Stimulated activated CD8-positive, alpha-beta memory T cell treated with anti-CD3 and anti-CD28 coated beads, Interleukin-4, amount 100 ng/mL, for 1 hour (primary cell): ENCODE data around the gene SYPL1.

Source experiments
- DNase-seq, 2 donors: peaks; one replicate each; pipeline ENCODE4 v3.0.0-alpha.2; 2020; ENCODE audit warnings: low read depth in 2 of 2, low spot score in 1 of 2

Gene SYPL1

GRCh38 chr7:106053109-106053508 lies 59.0 kb downstream of the SYPL1 start:
- no peak for DNase-seq

DNA sequence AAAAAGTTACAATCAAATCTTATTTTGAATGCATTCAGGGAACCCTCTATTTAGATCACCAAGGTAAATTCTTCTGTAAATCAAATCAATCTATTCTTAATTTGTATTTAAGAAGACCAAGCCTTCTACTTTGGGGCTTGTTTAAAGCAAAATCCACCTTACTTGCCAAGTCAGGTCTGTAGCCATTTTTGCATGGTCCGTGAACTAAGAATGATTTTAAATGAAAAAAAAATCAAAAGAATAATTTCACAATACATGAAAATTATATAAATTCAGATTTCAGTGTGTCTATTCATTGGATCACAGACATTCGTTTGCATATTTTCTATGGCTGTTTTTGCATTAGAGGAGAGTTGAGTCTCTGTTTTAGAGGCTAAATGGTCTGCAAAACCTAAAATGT lies 59.4 kb downstream of the SYPL1 start:
- DNase-seq = no peak

DNA sequence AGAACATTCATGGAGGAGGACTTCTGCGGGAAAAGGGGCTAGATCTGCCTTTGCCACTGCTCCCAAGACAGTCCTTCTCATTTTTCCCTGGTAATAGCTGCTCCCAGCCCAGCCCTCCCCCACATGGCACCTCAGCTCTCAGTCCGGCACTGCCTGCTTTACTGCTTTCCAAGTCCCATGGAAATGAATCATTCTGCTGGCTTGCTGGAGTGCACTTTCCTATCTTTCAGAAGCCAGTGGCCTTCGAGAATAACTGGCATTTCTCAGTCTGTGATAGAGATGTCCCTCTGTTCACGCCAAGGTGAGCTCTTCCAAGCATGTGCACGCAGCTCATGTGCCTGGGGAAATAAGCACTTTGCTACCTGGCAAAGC lies 61.4 kb downstream of the SYPL1 start:
- DNase-seq = no peak

- no peak for DNase-seq
Measured at GRCh38 chr7:106050002-106050745, 61.9 kb downstream of the SYPL1 start.

GRCh38 chr7:106049139-106049752 lies 62.9 kb downstream of the SYPL1 start:
- no peak for DNase-seq

GRCh38 chr7:106048706-106049020 lies 63.4 kb downstream of the SYPL1 start:
- no peak for DNase-seq

- no peak for DNase-seq
Measured at GRCh38 chr7:106047818-106048705, 64.0 kb downstream of the SYPL1 start.

GRCh38 chr7:106047184-106047583 lies 64.9 kb downstream of the SYPL1 start:
- DNase-seq = no peak

DNA sequence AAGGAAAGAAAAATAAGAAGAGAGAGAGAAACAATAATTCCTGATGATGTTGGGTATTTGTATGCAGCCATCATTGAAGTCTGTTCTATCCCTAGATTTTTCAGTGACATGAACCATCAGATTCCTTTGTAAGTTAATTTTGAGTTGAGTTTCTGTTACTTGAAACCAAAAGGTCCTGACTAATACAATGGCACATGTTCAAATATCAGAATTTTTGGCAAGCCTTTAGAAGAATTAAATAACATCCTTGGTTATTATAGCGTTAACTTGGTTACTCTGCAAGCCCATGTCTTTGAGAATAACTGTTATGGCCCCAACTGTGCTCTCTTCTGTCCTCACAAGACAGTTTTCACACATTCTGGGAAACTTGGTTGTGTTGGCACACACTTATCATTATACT lies 66.5 kb downstream of the SYPL1 start:
- DNase-seq = no peak

GRCh38 chr7:106045139-106045538 lies 67.0 kb downstream of the SYPL1 start:
- DNase-seq = no peak

GRCh38 chr7:106042196-106042611 lies 69.9 kb downstream of the SYPL1 start:
- no peak for DNase-seq

DNA sequence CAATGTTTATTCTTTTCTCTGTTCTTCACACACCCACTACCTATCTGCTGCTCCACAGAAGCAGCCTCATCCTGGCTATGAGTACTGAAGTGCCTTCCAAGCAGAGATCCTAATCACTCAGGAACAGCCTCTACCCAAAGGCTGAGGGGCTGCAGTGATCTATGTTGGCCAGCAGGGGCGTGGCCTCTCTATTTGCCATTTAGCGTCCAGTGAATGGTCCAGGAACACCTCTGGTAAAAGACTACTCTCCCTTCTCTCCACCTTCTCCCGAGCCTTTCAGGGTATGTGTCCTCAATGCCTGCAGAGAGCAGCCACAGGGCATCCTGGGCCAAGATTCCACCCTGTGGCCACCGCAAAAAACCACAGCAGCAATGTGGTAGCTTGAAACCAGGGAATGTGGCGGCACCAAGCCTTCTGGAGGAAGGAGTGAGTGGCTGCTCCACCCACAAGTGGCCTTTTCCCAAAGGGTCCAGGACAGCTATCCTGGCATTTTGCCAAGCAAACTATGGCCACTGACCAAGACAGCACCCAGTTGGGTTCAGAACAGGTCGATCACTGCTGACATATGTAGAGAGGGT lies 70.9 kb downstream of the SYPL1 start:
- no peak for DNase-seq
